Cardiac muscle cell (in vitro differentiated cells and primary cell): Measurements from ENCODE around the gene FRS3. TPM values are rescaled to one million over a fixed set of nuclear protein-coding genes. Genes with fewer than 3 reads are reported as not detected.

ENCODE experiments used
- DNase-seq, 2 donors: peaks; one replicate each; pipeline versions ENCODE4 v3.0.0 to v3.0.0-alpha.2; 2010 to 2017; ENCODE audit warnings: low read depth in 1 of 2, low spot score in 1 of 2
- H3K27ac ChIP-seq: fragments of 200-600 bp; sonication (generic); 2 replicates; pipeline ENCODE4 v1.5.1; 2016
- H3K27me3 ChIP-seq: fragments of 200-600 bp; sonication (generic); 2 replicates; pipeline ENCODE4 v1.6.0; 2016; ENCODE audit warnings: control low read depth
- H3K36me3 ChIP-seq: fragments of 200-600 bp; sonication (generic); 2 replicates; pipeline ENCODE4 v1.5.1; 2016; ENCODE audit warnings: control low read depth
- H3K4me1 ChIP-seq: fragments of 200-600 bp; sonication (generic); 2 replicates; pipeline ENCODE4 v1.8.1; 2017; ENCODE audit warnings: low read depth, mild to moderate bottlenecking, mixed run types
- H3K4me3 ChIP-seq: fragments of 200-600 bp; sonication (generic); 2 replicates; pipeline ENCODE4 v1.5.1; 2016; ENCODE audit warnings: mild to moderate bottlenecking
- H3K9me3 ChIP-seq: fragments of 200-600 bp; sonication (generic); 2 replicates; pipeline ENCODE4 v1.5.1; 2017; ENCODE audit warnings: low read depth, mild to moderate bottlenecking, control low read depth
- CTCF ChIP-seq: IDR thresholded peaks from 2 replicates; pipeline ENCODE4 v1.5.1; 2012; ENCODE audit warnings: low read depth, mild to moderate bottlenecking, low read length
- polyA plus RNA-seq: library from polyadenylated mRNA; unstranded; fragments of >200 nt; fragmentation: Nextera tagmentation; extraction: Ambion mirVana; gene quantifications from 2 replicates; pipeline ENCODE4 v1.2.1, GENCODE V29; 2016
- total RNA-seq: library from RNA; depleted of rRNA; stranded (reverse); fragments of >200 nt; gene quantifications from 2 replicates; pipeline ENCODE4 v1.2.3, GENCODE V29; 2016

Gene FRS3
- total and polyA plus RNA-seq, 2 experiments from 2014 or later = 24.7 to 25.3 TPM

DNA sequence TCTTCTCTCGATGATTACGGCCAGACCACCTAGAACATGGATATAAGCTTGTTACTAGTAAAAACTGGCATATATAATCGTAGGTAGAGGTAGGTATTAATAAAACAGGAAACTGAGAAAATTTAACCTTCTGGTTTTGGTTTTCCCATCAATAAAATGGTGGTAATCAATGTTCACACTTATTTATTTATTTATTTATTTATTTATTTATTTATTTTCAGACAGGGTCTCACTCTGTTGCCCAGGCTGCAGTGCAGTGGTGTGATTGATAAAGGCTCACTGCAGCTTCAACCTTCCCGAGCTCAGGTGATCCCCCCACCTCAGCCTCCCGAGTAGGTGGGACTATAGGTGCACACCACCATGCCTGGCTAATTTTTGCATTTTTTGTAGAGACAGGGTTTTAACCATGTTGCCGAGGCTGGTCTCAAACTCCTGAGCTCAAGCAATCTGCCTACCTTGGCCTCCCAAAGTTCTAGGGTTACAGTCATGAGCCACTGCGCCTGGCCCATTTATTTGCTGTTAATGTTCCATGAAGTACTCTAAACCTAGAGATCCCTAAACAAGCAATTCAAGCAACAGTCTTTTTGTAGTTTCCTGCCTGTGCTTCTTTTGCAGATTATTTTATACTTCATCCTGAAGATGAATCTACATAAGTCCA is 19.3 kb upstream of the FRS3 start:
- H3K9me3 ChIP-seq = no peaks in the 10 kb centered on the region
- H3K27ac ChIP-seq = no peak overlapping the region
- no peaks in the 10 kb centered on the region for H3K27me3 ChIP-seq
- H3K4me3 ChIP-seq = no peak overlapping the region
- DNase-seq = no peak
- no peaks in the 10 kb centered on the region for H3K4me1 ChIP-seq
- H3K36me3 ChIP-seq = peaks cover 11% of the 10 kb centered on the region
- no peak for TF ChIP-seq CTCF

DNA sequence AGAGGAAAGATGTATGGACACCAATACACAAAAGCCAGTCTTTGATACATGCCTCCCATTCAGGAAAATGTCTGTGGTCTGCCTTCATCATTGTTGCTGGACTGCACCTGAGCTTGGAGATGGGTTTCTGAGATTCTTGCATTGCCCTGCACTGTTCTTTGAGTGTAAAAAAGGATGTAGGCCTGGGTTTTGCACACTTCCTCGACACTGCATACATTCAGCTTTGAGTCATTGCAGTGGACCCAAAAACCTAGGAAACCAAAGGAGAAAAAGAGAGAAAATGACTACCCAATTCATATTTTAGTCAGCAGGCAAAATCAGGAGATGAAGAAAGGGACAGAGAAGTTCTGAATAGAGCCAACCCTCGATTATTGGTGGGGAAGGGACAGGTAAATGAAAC is 16.8 kb upstream of the FRS3 start:
- no peaks in the 10 kb centered on the region for H3K9me3 ChIP-seq
- no peak for TF ChIP-seq CTCF
- peaks cover 13% of the 10 kb centered on the region for H3K36me3 ChIP-seq
- DNase-seq = no peak
- H3K4me3 ChIP-seq = no peak overlapping the region
- no peaks in the 10 kb centered on the region for H3K4me1 ChIP-seq
- H3K27ac ChIP-seq = no peak overlapping the region
- no peaks in the 10 kb centered on the region for H3K27me3 ChIP-seq

GRCh38 chr6:41791984-41792383 is 12.3 kb upstream of the FRS3 start:
- Histone ChIP-seq H3K4me1 (no peaks in the 10 kb centered on the region), H3K4me3 (no peak overlapping the region), H3K27ac (peak overlapping the region; percentile 46), H3K27me3 (no peaks in the 10 kb centered on the region), H3K9me3 (no peaks in the 10 kb centered on the region), H3K36me3 (peaks cover 10% of the 10 kb centered on the region)
- TF ChIP-seq CTCF = no peak
- DNase-seq = no peak

GRCh38 chr6:41791305-41791704 is 11.6 kb upstream of the FRS3 start:
- H3K4me3 ChIP-seq = no peak overlapping the region
- no peaks in the 10 kb centered on the region for H3K27me3 ChIP-seq
- no peaks in the 10 kb centered on the region for H3K4me1 ChIP-seq
- H3K36me3 ChIP-seq = peaks cover 10% of the 10 kb centered on the region
- peak overlapping the region; percentile 46 for H3K27ac ChIP-seq
- no peak for TF ChIP-seq CTCF
- no peaks in the 10 kb centered on the region for H3K9me3 ChIP-seq
- DNase-seq = no peak

DNA sequence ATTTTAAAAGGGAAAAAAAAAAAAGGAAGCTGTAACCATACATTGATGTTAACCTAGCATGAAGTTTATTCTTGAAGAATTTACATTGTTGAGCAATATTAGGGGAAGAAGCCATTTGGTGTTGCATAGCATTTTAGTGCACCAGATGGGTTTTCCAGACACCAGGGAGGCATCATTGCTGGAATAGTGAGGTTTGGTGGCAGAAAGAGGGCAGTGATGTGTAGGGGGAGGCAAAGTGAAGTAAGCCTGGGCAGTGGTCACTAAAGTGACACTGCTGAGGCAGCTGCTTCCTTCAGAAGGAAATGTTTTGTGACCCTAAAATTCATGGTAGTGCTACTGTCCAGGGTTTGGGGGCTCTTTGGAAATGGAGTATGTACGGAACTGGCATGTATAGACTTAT is 10.3 kb upstream of the FRS3 start:
- Histone ChIP-seq H3K4me1 (peaks cover 9% of the 10 kb centered on the region), H3K9me3 (no peaks in the 10 kb centered on the region), H3K36me3 (peaks cover 10% of the 10 kb centered on the region), H3K27me3 (no peaks in the 10 kb centered on the region), H3K27ac (no peak overlapping the region), H3K4me3 (no peak overlapping the region)
- no peak for TF ChIP-seq CTCF
- no peak for DNase-seq

GRCh38 chr6:41789390-41789724 is 9.7 kb upstream of the FRS3 start:
- DNase-seq = no peak
- Histone ChIP-seq H3K4me1 (peaks cover 16% of the 10 kb centered on the region), H3K36me3 (peaks cover 10% of the 10 kb centered on the region), H3K9me3 (no peaks in the 10 kb centered on the region), H3K4me3 (no peak overlapping the region), H3K27ac (no peak overlapping the region), H3K27me3 (no peaks in the 10 kb centered on the region)
- TF ChIP-seq CTCF = no peak
